ENCODE measurements around the gene UQCRC2. TPM values are rescaled to one million over a fixed set of nuclear protein-coding genes. Genes with fewer than 3 reads are reported as not detected.
"Not testable (repeated sequence)": the region's sequence is repeated elsewhere in the genome, so short reads cannot be mapped to it uniquely, and the experiment has no call there.

UQCRC2 gene
- total RNA-seq, result 100 to 1,000 TPM; 477 to 641 TPM

GRCh38 chr16:21952793-21953540 lies at the start of gene UQCRC2:
TSS of gene UQCRC2 (plus strand) at chr16:21953361. CDS start at chr16:21953424, 63 bp downstream.
- intact Hi-C loops (cut with DNase I), result loop anchor here (5.0 kb wide), 2 partner anchors 124 to 234 kb away; no protein-coding TSS in a partner anchor

DNA sequence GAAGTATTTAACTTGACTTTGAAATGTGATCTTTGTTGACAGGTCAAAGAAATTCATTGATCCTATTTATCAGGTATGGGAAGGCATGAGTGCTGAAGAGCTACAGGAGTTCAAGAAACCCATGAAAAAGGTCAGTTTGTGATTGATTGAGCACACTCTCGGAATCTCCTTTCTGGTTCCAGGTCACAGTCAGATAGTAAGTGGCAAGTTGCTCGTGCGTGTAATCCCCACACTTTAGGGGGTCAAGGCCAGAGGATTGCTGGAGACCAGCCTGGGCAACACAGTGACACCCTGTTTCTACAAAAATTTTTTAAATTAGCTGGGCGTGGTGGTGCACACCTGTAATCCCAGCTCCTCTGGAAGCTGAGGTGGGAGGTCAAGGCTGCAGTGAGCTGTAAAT lies 20.5 kb upstream of the UQCRC2 start:
- H3K27me3 ChIP-seq; H3K36me3 ChIP-seq; H3K4me1 ChIP-seq; intact Hi-C loops (cut with DNase I); H3K9me3 ChIP-seq; H3K4me3 ChIP-seq; H3K27ac ChIP-seq; H3K9ac ChIP-seq (ENCODE audit: low read depth in 2 of 2, low read length in 2 of 2): not testable (repeated sequence)
- peak; percentile 18 for DNase-seq

More at GRCh38 chr16:21952793-21953540, at the start of gene UQCRC2:
- peaks cover 7% of the 10 kb centered on the region for H3K36me3 ChIP-seq
- H3K9ac ChIP-seq (ENCODE audit: low read depth in 2 of 2, low read length in 2 of 2), result peak within 1 kb of the TSS; percentile 95 to 99
- no peaks in the 10 kb centered on the region for H3K27me3 ChIP-seq
- peak within 1 kb of the TSS; percentile 72 for H3K4me3 ChIP-seq
- TF ChIP-seq, protein P1, sequence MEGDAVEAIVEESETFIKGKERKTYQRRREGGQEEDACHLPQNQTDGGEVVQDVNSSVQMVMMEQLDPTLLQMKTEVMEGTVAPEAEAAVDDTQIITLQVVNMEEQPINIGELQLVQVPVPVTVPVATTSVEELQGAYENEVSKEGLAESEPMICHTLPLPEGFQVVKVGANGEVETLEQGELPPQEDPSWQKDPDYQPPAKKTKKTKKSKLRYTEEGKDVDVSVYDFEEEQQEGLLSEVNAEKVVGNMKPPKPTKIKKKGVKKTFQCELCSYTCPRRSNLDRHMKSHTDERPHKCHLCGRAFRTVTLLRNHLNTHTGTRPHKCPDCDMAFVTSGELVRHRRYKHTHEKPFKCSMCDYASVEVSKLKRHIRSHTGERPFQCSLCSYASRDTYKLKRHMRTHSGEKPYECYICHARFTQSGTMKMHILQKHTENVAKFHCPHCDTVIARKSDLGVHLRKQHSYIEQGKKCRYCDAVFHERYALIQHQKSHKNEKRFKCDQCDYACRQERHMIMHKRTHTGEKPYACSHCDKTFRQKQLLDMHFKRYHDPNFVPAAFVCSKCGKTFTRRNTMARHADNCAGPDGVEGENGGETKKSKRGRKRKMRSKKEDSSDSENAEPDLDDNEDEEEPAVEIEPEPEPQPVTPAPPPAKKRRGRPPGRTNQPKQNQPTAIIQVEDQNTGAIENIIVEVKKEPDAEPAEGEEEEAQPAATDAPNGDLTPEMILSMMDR (IDR thresholded peaks at IDR 0.05), result no peak
- H3K4me1 ChIP-seq, result peaks cover 11% of the 10 kb centered on the region
- peak; percentile 93 for DNase-seq
- no peaks in the 10 kb centered on the region for H3K9me3 ChIP-seq
- peak within 1 kb of the TSS; percentile 91 for H3K27ac ChIP-seq

- H3K27ac ChIP-seq, result peak overlapping the region; percentile 67
- H3K9ac ChIP-seq (ENCODE audit: low read depth in 2 of 2, low read length in 2 of 2); H3K27me3 ChIP-seq; intact Hi-C loops (cut with DNase I); H3K4me1 ChIP-seq; H3K36me3 ChIP-seq; H3K4me3 ChIP-seq; H3K9me3 ChIP-seq: not testable (repeated sequence)
- DNase-seq, result peak; percentile 58
These were observed 19.8 kb upstream of the UQCRC2 start for GRCh38 chr16:21933316-21933715.

GRCh38 chr16:21933790-21934189 lies 19.4 kb upstream of the UQCRC2 start:
- H3K36me3 ChIP-seq, H3K27me3 ChIP-seq: not testable (repeated sequence)
- peak overlapping the region; percentile 67 for H3K27ac ChIP-seq

GRCh38 chr16:21936216-21936615 lies 16.9 kb upstream of the UQCRC2 start:
- H3K4me1 ChIP-seq; intact Hi-C loops (cut with DNase I); H3K27me3 ChIP-seq; H3K36me3 ChIP-seq; H3K27ac ChIP-seq; H3K4me3 ChIP-seq; H3K9ac ChIP-seq (ENCODE audit: low read depth in 2 of 2, low read length in 2 of 2); H3K9me3 ChIP-seq: not testable (repeated sequence)
- DNase-seq, result peak; percentile 13

More at GRCh38 chr16:21933790-21934189, 19.4 kb upstream of the UQCRC2 start:
- DNase-seq; H3K4me3 ChIP-seq; H3K9ac ChIP-seq (ENCODE audit: low read depth in 2 of 2, low read length in 2 of 2); H3K9me3 ChIP-seq; intact Hi-C loops (cut with DNase I); H3K4me1 ChIP-seq: not testable (repeated sequence)

DNA sequence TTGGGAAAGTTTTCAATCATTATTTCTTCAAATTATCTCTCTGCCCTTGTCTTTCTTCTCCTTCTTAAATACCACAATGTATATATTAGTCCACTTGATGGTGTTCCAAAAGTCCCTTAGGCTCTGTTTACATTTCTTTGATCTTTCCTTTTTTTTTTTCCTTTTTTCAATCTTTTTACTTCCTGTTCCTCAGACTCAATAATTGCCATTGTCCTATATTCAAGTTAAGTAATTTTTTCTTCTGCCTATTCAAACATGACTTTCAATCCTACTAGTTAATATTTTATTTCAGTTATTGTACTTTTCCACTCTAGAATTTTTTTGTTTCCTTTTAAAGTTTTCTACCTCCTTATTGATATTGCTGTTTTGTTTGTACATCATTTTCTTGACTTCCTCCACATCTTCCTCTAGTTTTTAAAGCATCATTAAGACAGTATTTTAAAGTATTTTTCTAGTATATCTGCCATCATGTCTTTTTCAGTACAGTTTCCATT lies 15.8 kb upstream of the UQCRC2 start:
- H3K36me3 ChIP-seq, result no peaks in the 10 kb centered on the region
- no peaks in the 10 kb centered on the region for H3K4me1 ChIP-seq
- no peak overlapping the region for H3K9ac ChIP-seq (ENCODE audit: low read depth in 2 of 2, low read length in 2 of 2)
- H3K9me3 ChIP-seq, result no peaks in the 10 kb centered on the region
- H3K27me3 ChIP-seq, result no peaks in the 10 kb centered on the region
- no peak overlapping the region for H3K4me3 ChIP-seq
- no peak overlapping the region for H3K27ac ChIP-seq
- no peak for DNase-seq
- TF ChIP-seq, protein P1 (IDR thresholded peaks at IDR 0.05), result no peak
- intact Hi-C loops (cut with DNase I), result no loop called here

DNA sequence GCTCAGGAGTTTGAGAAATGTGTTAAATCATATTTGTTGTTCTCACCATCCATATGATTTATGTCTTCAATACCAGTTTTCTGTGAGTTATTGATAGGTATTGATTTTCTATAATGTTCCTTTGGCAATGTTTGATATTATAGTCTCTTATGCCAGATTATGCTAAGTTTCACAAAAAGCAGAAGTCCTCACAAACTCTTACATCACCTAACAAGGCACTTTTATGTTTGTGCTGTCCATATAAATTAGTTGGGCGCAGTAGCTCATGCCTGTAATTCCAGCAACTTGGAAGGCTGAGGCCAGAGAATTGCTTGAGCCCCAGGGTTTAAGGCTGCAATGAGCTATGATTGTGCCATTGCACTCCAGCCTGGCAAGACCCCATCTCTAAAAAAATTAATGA lies 12.6 kb upstream of the UQCRC2 start:
- Histone ChIP-seq H3K36me3 (no peaks in the 10 kb centered on the region), H3K9ac (ENCODE audit: low read depth in 2 of 2, low read length in 2 of 2) (no peak overlapping the region), H3K27me3 (no peaks in the 10 kb centered on the region), H3K4me1 (no peaks in the 10 kb centered on the region), H3K4me3 (no peak overlapping the region), H3K27ac (no peak overlapping the region), H3K9me3 (no peaks in the 10 kb centered on the region)
- intact Hi-C loops (cut with DNase I), result no loop called here
- DNase-seq, result no peak
- TF ChIP-seq, protein P1 (IDR thresholded peaks at IDR 0.05), result no peak

Data from colonic mucosa (tissue), 4 donors.